GM18951 (cell line): ENCODE results near the gene SERPIND1.

Source experiments
- POLR2A ChIP-seq: IDR thresholded peaks from 4 replicates; pipeline ENCODE4 v1.6.1; 2011; ENCODE audit warnings: mild to moderate bottlenecking; ENCODE audit not compliant: insufficient read length, insufficient read depth; ENCODE audit errors: extremely low read depth
- in situ Hi-C: fragments of 300-500 bp; cut with MboI; formaldehyde crosslinking; loops from one replicate; pipeline ENCODE4 v1.12.0; 2022; ENCODE audit warnings: low sequenced_read_pairs, mixed read lengths, inconsistent platforms; ENCODE audit not compliant: unreplicated experiment

SERPIND1 gene

GRCh38 chr22:20750461-20751184 lies 23.3 kb upstream of the SERPIND1 start:
- no peak for TF ChIP-seq POLR2A
- in situ Hi-C loops: no loop called here

DNA sequence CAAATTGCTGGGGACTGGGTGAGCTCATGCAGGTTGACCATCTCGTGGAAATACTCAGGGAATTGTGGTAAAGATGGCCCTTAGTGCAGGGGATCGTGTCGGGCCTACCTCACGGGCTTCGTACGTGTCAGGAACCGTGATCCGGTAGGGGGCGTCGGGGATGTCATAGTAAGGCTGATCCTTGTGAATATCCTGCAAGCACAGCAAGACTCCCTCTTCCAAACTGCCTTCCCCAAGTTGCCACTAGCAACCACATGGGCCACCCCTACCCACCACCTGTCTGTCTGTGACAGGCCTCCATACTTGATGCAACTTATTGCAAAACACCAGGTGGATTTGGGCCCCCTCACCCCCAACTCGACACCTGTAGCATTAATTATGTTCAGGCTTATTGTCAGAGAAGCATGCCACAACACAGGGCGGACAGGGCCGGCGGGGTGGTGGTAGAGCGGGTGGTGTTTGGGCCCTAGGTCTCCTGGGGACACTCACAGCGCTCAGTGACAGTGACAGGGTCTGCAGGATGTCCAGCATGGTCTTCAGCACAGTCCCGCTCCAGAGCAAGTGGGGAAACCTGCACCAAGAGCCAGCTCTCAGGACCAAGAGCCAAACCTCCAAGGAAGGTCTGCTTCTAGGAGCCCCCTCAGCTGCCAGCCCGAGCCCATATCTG lies 22.6 kb upstream of the SERPIND1 start:
- in situ Hi-C loops: no loop called here

DNA sequence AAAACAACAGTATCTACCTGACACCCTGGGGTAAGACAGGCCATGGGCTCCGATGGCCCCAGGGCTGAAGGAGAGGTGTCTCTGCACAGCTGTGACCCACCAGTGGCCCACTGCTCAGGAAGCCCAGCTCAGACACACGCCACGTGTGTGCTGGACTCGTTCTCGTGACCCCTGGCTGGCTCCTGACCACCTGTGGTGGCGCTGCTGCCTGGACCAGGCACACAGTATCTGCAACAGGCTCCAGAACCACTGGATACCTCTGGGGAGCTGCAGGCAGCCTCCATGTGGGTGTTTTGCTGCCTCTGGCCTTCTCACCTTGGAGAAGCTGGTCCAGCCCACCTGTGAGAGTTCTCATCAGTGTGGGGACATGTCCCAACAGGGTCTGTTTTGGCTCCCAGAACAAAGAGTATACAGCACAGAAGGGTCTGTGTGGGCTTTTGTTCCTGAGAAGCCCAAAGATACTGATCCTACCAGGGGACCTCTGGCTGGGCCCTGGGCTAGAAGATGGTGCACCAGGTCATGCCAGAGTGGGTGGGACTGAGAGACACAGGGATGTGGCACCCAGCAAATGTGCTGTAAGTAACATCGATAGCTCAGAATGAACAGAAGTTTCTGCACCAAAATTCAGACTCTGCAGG lies 21.7 kb upstream of the SERPIND1 start:
- in situ Hi-C loops: no loop called here
- no peak for TF ChIP-seq POLR2A

More for the DNA sequence above, 22.6 kb upstream of the SERPIND1 start:
- TF ChIP-seq POLR2A: no peak

- TF ChIP-seq POLR2A: no peak
- in situ Hi-C loops: no loop called here
Observed at GRCh38 chr22:20752873-20753272, 21.0 kb upstream of the SERPIND1 start.

GRCh38 chr22:20756846-20757245 lies 17.1 kb upstream of the SERPIND1 start:
- in situ Hi-C loops: no loop called here
- no peak for TF ChIP-seq POLR2A

DNA sequence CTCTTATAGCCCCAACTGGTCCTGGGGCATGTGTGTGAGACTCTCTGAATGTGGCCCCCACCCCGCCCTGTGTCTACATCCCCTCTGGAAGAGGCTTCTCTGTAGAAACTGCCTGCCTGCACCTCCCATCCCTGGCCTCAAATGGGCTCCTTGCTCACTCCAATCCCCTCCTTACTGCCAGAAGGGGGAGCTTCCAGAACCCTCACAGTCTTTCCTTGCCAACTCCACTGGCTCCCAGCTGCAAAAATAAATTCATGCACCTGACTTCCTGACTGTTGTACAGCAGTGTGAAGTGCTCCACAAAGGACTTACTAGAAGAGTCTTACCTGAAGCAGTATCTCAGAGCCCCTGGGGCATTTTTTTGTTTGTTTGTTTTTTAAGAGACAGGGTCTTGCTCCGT lies 15.2 kb upstream of the SERPIND1 start:
- in situ Hi-C loops: no loop called here
- TF ChIP-seq POLR2A: no peak

DNA sequence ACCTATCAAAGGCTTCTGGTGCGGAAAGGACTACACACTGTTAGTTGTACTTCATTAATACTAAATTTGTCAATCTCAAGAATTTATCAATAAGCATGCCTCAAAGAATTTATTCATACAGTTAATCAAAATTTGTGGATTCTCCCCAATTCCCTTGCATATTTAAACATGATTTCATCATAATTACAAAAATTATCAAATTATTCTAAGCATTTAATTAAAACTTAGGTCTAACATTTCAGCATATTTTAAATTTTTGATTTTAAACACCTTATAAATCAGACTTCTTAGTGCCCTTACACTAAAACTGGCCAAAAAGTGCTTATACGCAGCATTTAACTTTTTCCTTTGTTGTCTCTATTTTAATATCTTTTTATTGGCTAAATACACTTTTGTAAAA lies 13.8 kb upstream of the SERPIND1 start:
- in situ Hi-C loops: no loop called here

DNA sequence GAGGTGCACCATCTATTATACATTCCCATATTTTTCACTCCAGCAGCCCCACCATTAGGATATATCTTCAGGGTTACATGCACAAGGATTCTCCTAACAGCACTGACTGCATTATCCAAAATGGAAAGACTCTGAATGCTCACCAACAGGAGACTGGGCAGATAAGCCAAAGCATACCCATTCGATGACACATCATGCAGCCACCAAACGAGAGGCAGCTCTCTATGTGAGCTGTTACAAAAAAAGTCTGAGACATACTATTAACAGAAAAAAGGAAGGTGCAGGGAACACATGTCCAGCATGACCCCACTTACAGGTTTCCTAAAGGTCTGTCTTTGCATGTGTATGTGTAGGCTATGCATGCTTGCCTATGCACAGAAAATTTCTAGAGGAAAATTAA lies 12.4 kb upstream of the SERPIND1 start:
- no peak for TF ChIP-seq POLR2A
- in situ Hi-C loops: no loop called here

More for the DNA sequence above, 13.8 kb upstream of the SERPIND1 start:
- TF ChIP-seq POLR2A: no peak

DNA sequence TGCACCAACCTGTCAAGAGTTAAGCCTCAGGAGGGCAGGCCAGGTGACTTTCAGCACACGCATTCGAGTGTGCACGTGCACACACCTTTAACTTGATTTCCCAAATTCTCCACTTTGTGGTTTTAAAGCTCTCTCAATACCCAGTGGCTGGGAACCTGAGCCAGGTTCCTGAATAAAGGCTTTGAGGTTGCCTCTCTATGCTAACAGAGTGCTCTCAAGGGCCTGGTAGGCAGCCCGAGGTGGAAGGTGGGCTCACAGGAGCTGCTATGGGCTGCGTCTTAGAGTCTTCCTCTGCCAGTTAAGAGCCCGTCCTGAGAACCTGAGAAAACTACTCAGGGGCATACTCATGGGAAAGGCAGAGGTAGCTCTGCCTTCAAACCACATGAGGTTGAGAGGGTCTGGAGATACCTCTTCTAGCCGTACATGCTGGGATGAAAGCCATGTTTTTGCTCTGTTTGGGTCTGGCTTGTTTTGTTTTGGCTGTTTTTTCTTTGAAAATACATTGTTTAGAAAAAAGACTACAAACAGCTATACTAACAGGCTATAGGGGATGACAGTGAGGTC lies 11.6 kb upstream of the SERPIND1 start:
- in situ Hi-C loops: no loop called here
- no peak for TF ChIP-seq POLR2A

- in situ Hi-C loops: no loop called here
- TF ChIP-seq POLR2A: no peak
Observed at GRCh38 chr22:20763630-20764470, 10.1 kb upstream of the SERPIND1 start.

GRCh38 chr22:20764471-20764720 lies 9.5 kb upstream of the SERPIND1 start:
- no peak for TF ChIP-seq POLR2A
- in situ Hi-C loops: no loop called here

GRCh38 chr22:20764729-20765128 lies 9.2 kb upstream of the SERPIND1 start:
- in situ Hi-C loops: no loop called here
- TF ChIP-seq POLR2A: no peak

DNA sequence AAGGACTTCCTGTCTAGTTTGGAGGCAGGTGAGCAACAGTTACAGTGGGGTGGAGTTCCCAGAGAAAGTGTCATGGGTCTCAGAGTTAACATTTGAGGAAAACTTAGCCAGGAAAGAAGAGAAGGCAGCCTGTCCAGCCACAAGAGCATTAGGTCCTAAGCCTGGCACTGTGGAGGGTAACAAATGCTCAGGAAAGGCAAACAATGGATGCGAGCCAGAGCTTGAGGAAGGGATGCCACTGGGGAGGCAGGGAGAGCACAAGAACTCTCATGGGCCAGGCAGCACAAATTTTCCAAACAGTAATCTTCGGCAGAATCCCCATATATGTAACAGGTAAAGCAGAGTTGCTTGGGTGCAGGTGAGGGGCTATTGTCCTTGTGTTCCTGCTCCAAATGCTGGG lies 8.0 kb upstream of the SERPIND1 start:
- TF ChIP-seq POLR2A: no peak
- in situ Hi-C loops: no loop called here
